Stimulated activated CD4-positive, alpha-beta T cell treated with anti-CD3 and anti-CD28 coated beads, TNF-alpha, amount 100 ng/mL, for 1 hour (primary cell): ENCODE measurements around the gene BTBD9.

Experiments
- DNase-seq, 3 donors: peaks; one replicate each; pipeline ENCODE4 v3.0.0-alpha.2; 2020; ENCODE audit warnings: low read depth in 3 of 3, low spot score in 1 of 3

The BTBD9 gene

DNA sequence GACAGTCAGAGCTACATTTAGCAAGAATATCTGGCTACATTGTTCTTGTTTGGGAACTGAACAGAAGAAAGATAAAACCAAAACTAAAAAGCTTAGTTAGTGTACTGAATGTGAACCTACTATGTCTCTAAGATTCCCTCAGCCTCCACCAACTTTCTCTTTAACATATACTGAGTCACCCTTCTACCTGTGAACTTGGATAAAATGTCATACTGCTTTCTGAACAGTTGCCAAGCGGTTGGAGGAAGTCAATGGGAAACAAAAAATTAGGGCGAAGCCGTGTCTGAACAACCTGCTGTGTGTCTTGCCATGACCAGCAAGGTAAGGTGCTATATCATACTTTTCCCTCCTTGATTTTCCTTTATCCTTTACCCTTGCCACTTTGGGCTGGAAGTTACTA is 243.5 kb downstream of the BTBD9 start:
- DNase-seq, result no peak

DNA sequence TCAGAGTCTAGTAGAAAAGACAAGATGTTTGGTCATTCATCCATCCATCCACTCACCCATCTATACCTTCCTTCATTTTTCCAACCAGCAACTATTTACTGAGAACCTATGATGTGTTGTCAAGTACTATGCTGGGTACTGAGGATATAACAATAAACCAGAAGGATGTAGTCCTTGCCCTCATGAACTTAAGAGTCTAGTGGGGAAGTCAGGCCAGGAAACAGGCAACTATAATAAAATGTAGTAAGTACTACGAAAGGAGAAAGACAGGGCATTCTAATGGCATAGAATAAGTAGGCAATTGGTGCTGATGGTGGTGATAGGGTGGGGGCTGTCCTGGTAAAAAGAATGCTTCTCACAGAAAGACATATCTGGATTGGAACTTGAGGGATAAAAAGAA is 245.7 kb downstream of the BTBD9 start:
- DNase-seq, result no peak

DNA sequence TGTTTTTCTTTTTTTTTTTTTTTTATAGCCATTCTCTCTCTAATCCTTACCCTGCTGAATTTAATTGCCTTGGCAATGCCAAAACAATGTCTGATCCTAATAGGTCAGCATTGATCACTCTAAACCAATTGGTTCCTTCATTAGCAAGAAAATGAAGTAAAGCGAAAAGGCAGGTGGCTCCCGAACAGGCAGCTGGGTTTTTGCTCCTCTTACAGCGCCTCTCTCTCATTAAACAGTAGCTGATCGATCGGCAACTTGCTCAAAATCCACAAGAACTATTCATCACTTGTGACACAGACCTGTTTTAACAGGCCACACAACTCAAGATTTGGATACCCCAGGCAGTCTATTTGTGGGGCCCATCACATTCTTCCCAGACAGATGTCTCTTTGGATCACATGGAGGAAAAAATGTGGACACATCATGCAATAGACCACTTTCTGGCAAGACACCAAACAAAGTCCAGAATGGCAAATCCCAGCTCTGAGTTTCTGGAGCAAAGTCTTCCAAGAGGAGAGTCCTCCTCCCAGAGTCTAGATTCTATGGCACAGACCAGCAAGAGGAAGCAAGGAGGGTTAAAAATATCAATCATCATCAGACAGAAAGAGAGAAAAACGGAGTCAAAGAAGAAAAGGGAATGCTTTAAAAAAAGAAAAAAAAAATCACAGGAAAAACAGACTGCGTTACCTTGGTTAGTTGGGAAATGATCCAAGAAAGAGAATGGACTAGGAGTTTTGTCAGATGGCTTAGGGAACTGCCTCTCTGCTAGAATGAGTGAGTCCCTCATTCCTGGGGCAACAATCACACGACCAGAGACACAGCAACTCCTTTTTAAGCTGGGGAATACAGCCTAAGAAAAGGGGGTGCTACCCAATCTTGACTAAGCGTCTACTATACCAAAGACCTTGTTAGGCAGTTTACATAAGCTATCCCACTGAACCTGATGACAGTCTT is 247.8 kb downstream of the BTBD9 start:
- DNase-seq, result no peak

DNA sequence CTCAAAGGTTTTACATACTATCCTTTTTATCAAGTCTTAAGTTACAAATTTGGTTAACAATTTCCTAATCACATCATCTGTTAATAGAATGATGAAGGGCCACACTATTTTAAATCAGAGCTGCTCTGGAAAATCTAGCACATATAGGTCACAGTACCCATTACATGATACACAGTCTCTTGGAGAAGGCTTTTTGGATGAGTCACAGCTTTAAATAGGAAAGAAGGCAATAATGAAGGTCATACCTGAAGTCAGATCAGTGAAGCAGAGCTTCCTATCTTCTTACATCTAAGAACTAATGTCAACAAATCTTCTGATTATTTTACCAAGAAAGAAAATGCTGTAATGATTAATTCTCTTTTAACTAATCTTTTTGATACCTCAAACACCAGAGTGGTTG is 248.5 kb downstream of the BTBD9 start:
- DNase-seq, result no peak

DNA sequence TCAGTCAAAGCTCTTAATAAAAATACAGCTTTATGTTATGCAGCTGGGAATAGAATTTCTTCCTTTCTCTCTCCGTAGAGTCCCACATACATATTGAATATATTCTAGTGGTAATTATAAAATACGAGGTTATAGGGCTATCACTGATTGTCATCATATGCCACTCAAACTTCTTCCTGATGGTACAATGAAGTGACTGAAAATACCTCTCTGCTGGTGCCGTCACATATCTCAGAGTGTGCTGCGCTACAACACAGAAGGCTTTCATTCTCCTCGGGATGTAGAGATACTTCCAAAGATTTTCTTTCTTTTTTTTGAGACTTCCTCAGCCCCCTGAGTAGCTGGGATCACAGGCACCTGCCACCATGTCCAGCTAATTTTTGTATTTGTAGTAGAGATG is 249.9 kb downstream of the BTBD9 start:
- no peak for DNase-seq

DNA sequence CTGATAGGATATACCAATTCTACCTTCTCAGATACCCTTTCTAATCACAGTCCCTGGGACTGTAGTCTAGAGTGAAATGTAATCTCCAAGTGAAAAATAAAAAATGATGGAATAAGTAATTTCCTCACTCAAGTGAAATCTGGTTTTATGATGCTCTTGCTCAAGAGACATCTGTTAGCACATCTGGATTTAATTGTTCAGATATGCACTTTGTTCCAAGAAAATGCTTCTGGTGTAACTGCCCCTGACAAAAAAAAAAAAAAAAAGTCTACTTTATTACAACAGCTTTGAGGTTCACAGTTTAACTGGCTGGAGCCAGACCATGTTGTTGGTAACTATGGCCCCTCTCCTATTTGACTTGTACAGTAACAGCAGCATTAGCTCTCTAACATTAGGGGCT is 251.8 kb downstream of the BTBD9 start:
- no peak for DNase-seq

DNA sequence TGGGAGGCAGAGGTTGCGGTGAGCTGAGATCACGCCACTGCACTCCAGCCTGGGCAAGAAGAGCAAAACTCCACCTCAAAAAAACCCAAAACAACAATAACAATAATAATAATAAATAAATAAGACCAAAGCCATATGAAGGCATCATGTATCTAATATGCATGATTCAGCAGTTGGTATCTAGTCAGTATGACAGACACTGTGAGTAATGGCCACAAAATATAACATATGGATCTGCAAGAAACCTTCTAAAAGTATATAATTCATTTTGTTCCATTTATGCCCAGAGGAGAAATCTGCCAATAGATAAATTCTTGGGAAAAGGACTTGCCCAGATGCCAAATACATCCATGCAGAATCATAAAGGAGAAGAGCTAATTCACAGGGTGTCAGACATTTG is 252.3 kb downstream of the BTBD9 start:
- no peak for DNase-seq

DNA sequence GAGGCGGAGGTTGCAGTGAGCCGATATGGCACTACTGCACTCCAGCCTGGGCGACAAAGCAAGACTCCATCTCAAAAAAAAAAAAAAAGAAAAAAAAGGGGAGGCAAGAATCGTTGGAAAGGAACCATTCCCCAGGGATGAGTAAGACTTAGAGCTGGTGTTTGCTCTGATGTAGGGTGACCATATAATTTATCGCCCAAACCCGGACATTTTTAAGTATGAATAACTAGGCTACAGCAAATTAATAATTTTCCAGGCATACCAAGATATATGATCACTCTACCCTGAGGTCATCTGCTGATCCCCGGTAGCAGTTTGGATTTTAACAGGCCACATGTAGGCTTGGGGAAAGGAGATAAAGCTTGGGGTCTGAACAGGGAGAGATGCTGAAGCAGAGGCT is 260.9 kb downstream of the BTBD9 start:
- DNase-seq, result no peak

DNA sequence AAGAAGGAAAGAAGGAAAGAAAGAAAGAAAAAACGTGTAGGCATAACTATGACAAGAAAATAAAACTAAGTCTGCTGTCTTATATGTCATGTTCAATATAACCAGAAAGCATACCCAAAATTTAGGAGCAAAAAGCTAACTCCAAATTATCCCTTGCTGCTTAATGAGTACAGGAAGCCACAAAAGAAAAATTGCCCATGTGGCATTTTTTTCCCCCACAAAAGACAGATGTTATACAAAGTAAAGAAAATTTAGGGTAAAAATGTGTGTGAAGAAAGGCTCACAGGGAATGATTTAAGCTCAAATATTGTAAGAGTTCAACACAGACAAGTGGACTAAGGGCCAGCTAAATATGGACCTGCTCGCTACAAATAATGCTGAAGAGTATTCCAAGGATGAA is 263.8 kb downstream of the BTBD9 start:
- no peak for DNase-seq

DNA sequence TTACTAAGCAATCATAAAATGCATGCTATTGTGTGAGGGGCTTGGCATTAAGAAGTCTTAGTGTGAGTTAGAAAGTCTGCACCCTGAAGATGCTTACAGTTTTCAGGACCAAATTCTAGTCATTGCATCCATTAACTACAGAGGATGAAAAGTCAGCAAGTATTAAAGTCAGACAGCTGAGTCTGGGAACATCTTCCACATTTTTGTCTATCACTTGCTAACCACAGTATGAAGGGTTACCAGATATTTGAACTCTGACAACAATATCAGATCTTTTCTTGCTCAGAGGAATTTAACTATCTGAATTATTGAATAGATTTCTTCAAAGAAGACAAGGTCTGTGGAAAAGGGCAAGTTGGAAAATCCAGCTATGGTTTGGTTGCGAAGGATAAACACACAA is 264.4 kb downstream of the BTBD9 start:
- DNase-seq, result no peak

DNA sequence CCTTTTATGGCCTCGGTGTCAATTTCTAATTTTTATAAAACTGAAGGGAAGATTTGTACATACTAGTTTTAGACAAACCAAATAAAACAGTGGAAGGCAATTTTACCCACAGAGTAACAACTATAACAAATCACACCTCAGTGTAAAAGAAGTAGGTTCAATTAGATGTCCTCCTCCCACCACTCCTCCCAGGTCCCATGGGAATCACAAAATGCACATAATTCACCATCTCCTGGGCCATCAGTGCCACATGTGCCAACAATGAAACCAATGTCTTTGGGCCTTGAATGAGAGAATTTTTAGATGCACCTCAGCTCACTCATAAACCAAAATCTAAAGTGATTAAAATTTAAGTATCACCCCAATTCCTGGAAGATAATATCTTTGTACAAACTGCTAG is 267.8 kb downstream of the BTBD9 start:
- DNase-seq, result no peak

DNA sequence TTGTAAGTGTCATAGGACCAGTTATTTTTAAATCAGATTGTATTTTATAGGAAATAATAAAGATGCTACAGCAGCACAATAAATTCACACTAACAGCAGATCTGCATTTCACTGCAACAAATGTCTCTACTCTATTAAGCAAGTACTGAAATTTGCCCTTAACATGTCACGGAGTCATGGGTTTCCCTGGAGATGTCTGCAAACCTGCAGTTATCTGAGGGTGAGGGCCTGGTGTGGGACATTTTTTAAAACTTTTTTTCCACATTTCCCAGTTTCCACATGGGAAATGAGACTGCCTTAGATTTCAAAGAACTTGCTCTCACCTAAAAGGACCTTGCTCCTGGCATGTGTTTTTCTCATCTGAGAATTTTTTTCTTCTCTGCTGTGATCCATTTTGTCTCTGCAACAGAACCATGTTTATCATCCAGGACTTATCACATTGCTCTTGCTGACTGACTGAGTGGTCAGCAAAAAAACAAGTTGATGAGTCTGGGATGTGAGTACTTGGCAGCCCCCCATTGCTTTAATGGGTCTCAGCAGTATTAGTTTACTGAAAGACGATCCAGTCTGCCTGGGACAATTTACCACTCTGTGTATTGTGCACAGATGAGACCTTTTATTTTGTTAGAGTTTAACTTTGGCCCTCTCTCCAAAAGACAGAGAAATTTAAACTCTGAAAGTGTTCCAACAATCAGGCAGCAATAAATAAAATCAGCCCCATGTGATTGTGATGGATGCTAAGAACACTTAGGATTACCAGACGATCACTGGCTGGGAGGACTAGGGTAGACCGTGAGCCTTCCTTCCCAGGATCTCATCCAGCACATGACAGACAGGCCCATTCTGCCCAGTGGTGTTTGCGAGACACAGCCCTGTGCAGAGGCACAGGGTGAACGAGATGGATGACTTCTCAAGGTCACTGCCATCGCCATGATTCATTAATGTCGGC is 268.8 kb downstream of the BTBD9 start:
- no peak for DNase-seq

DNA sequence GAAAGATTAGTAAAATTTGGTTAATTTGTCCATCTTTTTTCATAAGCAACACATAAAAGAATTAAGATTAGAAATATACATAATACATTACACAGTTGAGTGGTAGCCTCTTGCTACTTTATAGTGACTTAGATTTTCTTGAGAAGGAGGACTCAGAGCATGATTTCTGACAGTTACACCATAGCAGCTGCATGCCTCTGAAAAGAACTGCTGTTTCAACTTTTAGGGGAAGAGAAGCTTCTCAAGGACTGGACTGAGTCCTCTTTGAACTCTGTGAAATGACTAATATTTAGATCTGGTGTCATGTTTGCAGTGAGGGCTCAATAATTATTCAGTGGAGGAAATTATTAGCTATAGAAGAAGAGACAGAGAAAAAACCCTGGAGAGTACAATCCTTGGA is 272.5 kb downstream of the BTBD9 start:
- DNase-seq, result no peak

DNA sequence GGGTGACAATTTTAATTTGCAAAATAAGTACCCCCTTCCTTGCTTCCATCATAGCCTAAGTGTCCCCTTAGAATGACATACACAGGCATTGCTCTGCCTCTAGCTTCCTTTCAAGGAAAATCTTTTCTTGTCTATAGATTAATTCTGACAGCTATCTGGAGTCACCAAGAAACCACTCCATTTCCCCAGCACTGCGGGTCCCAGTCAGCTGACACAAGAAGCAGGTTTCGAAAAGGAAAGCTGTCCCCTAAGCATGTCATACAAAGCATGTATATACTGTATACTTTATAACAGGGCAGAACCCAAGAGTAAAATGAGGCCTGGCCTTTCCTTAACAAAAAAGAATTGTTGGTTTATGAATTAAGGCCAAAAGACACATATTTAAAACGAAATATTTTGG is 273.5 kb downstream of the BTBD9 start:
- DNase-seq, result no peak

DNA sequence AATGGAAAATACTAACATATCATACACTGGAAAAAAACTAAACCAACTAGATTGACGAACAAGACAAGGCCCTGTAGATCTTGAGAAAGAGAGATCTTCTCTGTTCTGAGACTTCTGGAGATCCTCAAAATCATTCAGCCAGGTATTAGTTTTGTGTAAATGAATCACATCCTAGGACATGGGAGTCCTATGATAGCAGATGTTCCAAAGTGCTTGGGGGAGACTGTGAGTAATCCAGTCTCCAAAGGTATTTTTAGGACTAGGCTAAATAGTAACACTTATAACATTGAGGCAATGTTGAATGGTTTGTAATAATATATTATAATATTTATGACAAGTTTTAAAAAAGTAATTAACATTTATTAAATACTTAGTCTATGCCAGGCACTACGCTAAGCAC is 275.0 kb downstream of the BTBD9 start:
- no peak for DNase-seq

DNA sequence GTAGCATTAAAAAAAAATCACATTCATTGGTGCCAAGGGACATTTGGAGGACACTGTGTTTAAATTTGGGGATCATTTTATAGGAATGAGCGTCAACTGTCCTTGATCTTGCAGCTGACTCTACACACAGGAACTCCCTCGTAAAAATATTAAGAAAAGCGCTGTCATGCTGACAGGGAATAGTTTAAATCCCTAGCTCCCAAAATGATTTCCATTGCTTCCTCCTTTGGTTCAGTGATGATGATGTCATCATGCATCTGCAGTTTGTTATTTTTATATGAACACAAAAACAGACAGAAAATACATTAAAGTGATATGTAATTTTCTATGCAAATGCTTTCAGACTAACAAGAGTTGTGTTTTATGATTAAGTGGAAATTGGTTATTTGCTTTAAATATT is 275.6 kb downstream of the BTBD9 start:
- no peak for DNase-seq

DNA sequence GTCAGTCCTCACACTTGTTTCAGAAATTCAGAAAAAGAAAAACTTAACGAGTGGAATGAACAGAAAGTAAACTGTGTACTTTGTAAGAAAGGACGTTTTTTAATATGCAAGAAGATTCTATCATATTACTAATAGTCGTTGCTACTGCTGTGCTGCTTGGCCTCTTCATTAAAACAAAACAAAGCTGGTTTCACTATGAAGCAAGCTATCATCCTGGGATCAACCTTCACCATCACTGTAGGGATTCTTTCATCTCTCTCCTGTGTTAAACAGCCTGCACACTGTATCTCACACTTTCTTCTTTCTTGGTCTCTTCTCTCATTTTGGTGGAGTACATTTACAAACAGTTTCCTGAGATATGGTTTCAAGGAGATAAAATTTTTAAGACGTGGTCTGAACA is 284.2 kb downstream of the BTBD9 start:
- DNase-seq, result no peak

DNA sequence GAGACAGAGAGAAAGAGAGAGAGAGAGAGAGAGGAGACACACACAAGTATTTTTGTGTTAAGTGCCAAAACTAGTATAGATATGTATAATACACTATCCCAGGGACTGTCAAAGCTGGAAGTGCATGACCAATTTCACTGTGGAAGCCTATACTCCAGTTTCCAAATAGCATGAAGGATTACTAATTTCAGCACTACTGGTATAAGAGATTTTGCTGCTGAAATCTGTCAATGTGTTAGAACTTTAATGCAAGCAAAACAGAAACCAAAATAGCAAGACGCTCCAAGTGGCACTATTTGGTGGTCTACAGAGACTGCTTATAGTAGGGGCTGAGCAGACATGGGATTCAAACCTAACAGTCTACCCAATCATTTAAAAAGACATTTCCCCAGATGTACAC is 284.8 kb downstream of the BTBD9 start:
- DNase-seq, result no peak

DNA sequence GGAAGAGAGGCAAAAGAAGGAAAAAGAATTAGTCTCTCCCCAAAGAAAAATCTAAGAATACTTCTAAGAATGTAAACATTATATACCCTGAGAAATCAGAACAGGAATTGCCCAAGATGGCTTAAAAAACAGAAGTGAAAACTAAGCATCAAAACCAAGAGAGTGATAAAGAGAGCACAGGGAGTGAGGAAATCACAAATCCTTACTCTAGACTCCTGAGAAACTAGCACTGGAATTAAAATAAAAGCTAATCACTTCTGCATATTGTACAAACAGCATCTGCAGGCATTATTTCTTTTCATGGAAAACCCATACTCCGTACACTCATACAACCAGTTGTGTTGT is 285.7 kb downstream of the BTBD9 start:
- DNase-seq, result no peak

DNA sequence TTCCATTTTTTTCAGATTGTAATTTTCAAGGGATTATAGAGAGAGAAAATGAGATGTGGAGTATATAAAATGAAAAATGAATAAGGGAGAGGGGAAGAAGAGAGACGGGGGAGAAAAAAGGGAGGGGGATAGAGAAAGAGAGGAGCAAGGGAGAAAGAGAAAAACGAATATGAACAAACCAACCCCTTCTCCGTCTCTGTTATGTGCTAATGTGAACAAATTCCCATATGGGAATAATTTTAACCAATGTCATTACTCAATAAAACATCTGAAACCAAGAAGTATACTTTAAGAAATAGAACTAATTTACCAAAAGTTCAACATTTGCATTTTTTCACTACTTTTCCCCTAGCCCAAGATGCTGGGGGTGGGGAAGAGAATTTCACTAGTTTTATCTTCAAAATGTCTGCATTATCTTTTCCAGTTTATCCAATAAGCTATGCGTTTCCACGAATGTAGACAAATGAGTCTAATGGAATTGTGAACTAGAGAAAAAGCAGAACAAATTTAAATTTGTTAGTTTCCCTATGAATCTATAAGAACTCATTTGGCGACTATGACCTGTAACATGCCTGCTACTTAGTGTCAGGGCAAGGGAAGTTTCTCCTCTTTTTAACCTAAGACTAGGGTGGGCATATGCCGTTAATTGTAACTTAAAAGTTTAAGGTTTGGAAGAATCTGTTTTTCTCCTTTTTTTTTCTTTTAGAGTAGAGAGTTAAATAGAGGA is 286.3 kb downstream of the BTBD9 start:
- no peak for DNase-seq

DNA sequence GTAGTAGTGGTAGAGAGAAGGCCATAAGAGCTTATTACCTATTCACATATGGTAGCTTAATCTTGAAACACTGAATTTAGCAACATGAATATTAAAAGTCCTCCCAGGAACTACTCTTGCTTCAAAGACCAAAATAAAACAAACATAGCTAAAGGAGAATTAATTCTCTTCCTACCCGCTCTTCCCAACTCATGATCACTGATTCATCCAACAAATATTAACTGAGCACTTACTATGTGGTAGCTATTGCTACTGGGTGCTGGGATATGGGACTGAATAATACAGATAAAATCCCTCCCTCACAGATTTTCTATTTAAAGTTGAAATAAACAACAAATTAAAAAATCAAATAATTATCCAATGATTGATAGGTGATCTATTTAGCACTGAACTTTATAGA is 287.1 kb downstream of the BTBD9 start:
- no peak for DNase-seq

DNA sequence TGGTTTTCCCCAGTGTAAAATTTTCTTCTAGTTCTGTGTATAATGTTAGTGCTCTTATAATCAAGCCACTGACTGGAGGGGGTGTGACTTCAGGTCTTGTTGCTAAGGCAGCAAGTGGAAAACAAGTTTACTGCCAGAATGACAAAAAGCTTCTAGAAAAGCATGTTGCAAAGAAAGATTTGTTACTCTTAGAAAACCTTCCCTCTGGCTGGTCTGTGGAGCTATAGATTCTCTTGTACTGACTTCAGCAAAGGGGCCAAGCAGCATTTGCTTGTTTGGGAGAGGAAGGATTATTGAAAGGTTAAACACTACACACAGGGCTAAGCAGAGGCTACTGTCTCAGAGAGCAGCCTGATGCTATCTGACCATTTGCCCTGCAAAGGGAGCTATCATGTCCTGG is 288.8 kb downstream of the BTBD9 start:
- no peak for DNase-seq
